Endothelial cell of umbilical vein (primary cell): ENCODE measurements around the gene AP5Z1. TPM values are rescaled to one million over a fixed set of nuclear protein-coding genes. Genes with fewer than 3 reads are reported as not detected.

ENCODE experiments used
- BruUV-seq: library from RNA; stranded (reverse); fragments of 400-500 nt; replicated peaks from 2 replicates; lab custom pipeline; 2021; lab: Mats Ljungman, UMichigan
- CTCF ChIA-PET: fragments of 300-600, 350-600 bp; sonication (Branson Sonifier 250); formaldehyde crosslinking; loops from one replicate; lab custom pipeline; 2021; ENCODE audit warnings: antibody characterized with exemption, inconsistent platforms; lab: Charles Lee
- POLR2A ChIA-PET: fragments of 300-600, 350-600 bp; sonication (Branson Sonifier 250); formaldehyde crosslinking; loops from one replicate; lab custom pipeline; 2021; ENCODE audit warnings: antibody characterized with exemption, inconsistent platforms; lab: Charles Lee
- DNase-seq: peaks from one replicate; pipeline ENCODE4 v3.0.0-alpha.2; 2011; ENCODE audit warnings: low read depth, low spot score
- FAIRE-seq: peaks from 2 replicates; lab custom pipeline; 2011; peaks lifted over from hg19 to GRCh38; lab: Jason Lieb, UNC
- H2AFZ ChIP-seq: 2 replicates; pipeline ENCODE4 v1.6.0; 2012; ENCODE audit warnings: low read depth, low read length, control low read depth, inconsistent platforms
- H3K27ac ChIP-seq: 2 replicates; pipeline ENCODE4 v1.5.1; 2011; ENCODE audit warnings: low read depth, mild to moderate bottlenecking, control low read depth, low read length, moderate library complexity; ENCODE audit not compliant: insufficient read depth
- H3K27me3 ChIP-seq, 2 experiments: 2 replicates each; pipeline versions ENCODE4 v1.6.0 to v1.6.1; 2011; ENCODE audit warnings: low read length in 2 of 2, mixed read lengths in 1 of 2; ENCODE audit not compliant: control insufficient read depth in 2 of 2, insufficient read depth in 2 of 2
- H3K36me3 ChIP-seq, 2 experiments: 2 replicates in 1 of 2; 3 replicates in 1 of 2; pipeline ENCODE4 v1.5.1; 2011; ENCODE audit warnings: low read length in 2 of 2, mild to moderate bottlenecking in 1 of 2, moderate library complexity in 1 of 2; ENCODE audit not compliant: control insufficient read depth in 2 of 2, insufficient read depth in 2 of 2; ENCODE audit errors: extremely low read depth in 1 of 2
- H3K4me1 ChIP-seq: 3 replicates; pipeline ENCODE4 v1.5.1; 2011; ENCODE audit warnings: mild to moderate bottlenecking, low read length; ENCODE audit not compliant: control insufficient read depth, insufficient read depth; ENCODE audit errors: extremely low read depth
- H3K4me2 ChIP-seq: 2 replicates; pipeline ENCODE4 v1.6.1; 2011; ENCODE audit warnings: low read length, control low read depth, mixed read lengths; ENCODE audit not compliant: insufficient read depth
- H3K4me3 ChIP-seq, 3 experiments: fragments of 200-600 bp in 1 of 3; sonication (generic), shearing (Covaris generic) in 1 of 3; replicated peaks in 1 of 3; 2 replicates each; pipeline ENCODE4 v1.5.1; 2011 to 2016; ENCODE audit warnings: control low read depth in 3 of 3, low read length in 3 of 3, mild to moderate bottlenecking in 2 of 3, inconsistent platforms in 1 of 3, low read depth in 1 of 3, moderate library complexity in 1 of 3; ENCODE audit not compliant: insufficient read depth in 1 of 3
- H3K79me2 ChIP-seq: 2 replicates; pipeline ENCODE4 v1.6.0; 2012; ENCODE audit warnings: low read length, inconsistent platforms; ENCODE audit not compliant: control insufficient read depth, insufficient read depth
- H3K9ac ChIP-seq: replicated peaks from 2 replicates; pipeline ENCODE3; 2011; ENCODE audit warnings: low read length, control low read depth; ENCODE audit not compliant: insufficient read depth; ENCODE audit errors: extremely low read depth
- H3K9me1 ChIP-seq: replicated peaks from 3 replicates; pipeline ENCODE4 v1.6.0; 2011; ENCODE audit warnings: mild to moderate bottlenecking, low read length; ENCODE audit not compliant: control insufficient read depth, insufficient read depth; ENCODE audit errors: extremely low read depth
- H3K9me3 ChIP-seq: replicated peaks from 2 replicates; pipeline ENCODE4 v1.5.1; 2012; ENCODE audit warnings: low read length, inconsistent platforms; ENCODE audit not compliant: control insufficient read depth, insufficient read depth
- H4K20me1 ChIP-seq: replicated peaks from 2 replicates; pipeline ENCODE3; 2011; ENCODE audit warnings: mild to moderate bottlenecking, low read length; ENCODE audit not compliant: control insufficient read depth, insufficient read depth; ENCODE audit errors: extremely low read depth
- CTCF ChIP-seq, 2 donors: IDR thresholded peaks; 1 replicate in 1 of 2; 2 replicates in 1 of 2; pipeline ENCODE4 v1.5.1; 2011; ENCODE audit warnings: low read length in 2 of 2, mild to moderate bottlenecking in 2 of 2, moderate library complexity in 2 of 2, control low read depth in 1 of 2, inconsistent platforms in 1 of 2, low read depth in 1 of 2; ENCODE audit not compliant: insufficient read depth in 1 of 2; ENCODE audit errors: extremely low read depth in 1 of 2
- EZH2 ChIP-seq: IDR thresholded peaks from 2 replicates; pipeline ENCODE4 v1.6.1; 2012; ENCODE audit warnings: borderline replicate concordance, low read depth, mild to moderate bottlenecking, moderate library complexity, low read length, inconsistent platforms; ENCODE audit not compliant: severe bottlenecking
- FOS ChIP-seq: IDR thresholded peaks from 2 replicates; pipeline ENCODE4 v1.6.1; 2011; ENCODE audit warnings: mild to moderate bottlenecking, low read length, moderate library complexity, borderline replicate concordance; ENCODE audit not compliant: insufficient read depth
- GATA2 ChIP-seq: IDR thresholded peaks from 2 replicates; pipeline ENCODE4 v1.7.0; 2011; ENCODE audit warnings: low read depth, mild to moderate bottlenecking, moderate library complexity, mixed read lengths, low read length; ENCODE audit not compliant: insufficient read length, insufficient read depth
- MYC ChIP-seq: IDR thresholded peaks from one replicate; pipeline ENCODE4 v1.6.1; 2011; ENCODE audit warnings: mild to moderate bottlenecking, low read depth, low read length
- POLR2A ChIP-seq: IDR thresholded peaks from 2 replicates; pipeline ENCODE4 v1.6.1; 2012; ENCODE audit warnings: low read depth, mild to moderate bottlenecking, control low read depth, low read length
- POLR2AphosphoS5 ChIP-seq: IDR thresholded peaks from 2 replicates; pipeline ENCODE4 v1.6.1; 2012; ENCODE audit warnings: low read depth, mild to moderate bottlenecking, control low read depth, low read length, moderate library complexity; ENCODE audit not compliant: insufficient read depth
- dilution Hi-C: fragments of 300-500 bp; cut with MboI; formaldehyde crosslinking; loops from one replicate; pipeline ENCODE4 v1.15.0; 2019; ENCODE audit warnings: low sequenced_read_pairs; ENCODE audit not compliant: extremely low pct_ligation_motif_present
- intact Hi-C: fragments of 100-400 bp; cut with micrococcal nuclease; formaldehyde crosslinking; loops from one replicate; pipeline ENCODE4 v1.10.0; 2022
- polyA plus RNA-seq, 4 experiments: library from polyadenylated mRNA; depleted of rRNA in 3 of 4; stranded (reverse) in 3 of 4; unstranded in 1 of 4; fragments of >200 nt; gene quantifications; 2 replicates each; pipeline versions ENCODE4 v1.2.1 to v1.2.3, GENCODE V29; 2011 to 2012; ENCODE audit warnings: missing spikeins in 1 of 4
- total RNA-seq: library from RNA; stranded (reverse); gene quantifications from 2 replicates; pipeline ENCODE4 v1.2.3, GENCODE V29; 2021

Gene AP5Z1
- total and polyA plus RNA-seq, 2 donors (not counting 3 experiments of a cell fraction or from before 2014, with no cell fraction given): 53.7 to 58.9 TPM

DNA sequence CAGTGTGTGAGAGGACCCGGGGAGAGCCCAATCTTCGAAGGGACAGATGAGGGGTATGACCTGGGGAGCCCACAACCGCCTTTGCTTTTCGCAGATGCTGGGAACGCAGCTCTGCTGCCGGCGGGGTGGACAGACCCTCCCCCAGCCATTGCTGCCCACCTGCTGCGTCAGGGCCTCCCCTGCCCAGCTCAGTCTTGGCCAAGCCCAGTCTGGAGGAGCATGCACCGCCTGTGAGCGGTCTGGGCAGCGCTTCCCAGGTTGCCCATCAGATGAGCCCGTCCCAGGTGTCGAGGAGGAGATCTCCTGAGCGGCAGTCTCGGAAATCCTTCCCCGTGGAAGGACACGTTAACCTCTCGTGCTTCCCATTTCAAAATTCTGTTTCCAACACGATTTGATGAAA lies 17.3 kb upstream of the AP5Z1 start:
- FAIRE-seq: no peak

More for the DNA sequence above, 17.3 kb upstream of the AP5Z1 start:
- ChIA-PET CTCF (interaction anchor here (1.6 kb wide), 1 partner anchor 17 kb away, joined by 4 read pairs; the partner anchor contains the start of gene AP5Z1), POLR2A (no interaction called here)
- Histone ChIP-seq H4K20me1 (no peaks in the 10 kb centered on the region), H3K9me1 (no peaks in the 10 kb centered on the region), H3K79me2 (peaks cover 4% of the 10 kb centered on the region), H3K36me3 (peaks cover 14 to 49% of the 10 kb centered on the region in 2 experiments), H3K4me3 (no peak overlapping the region), H3K27me3 (no peaks in the 10 kb centered on the region), H3K4me1 (no peaks in the 10 kb centered on the region), H3K9ac (no peak overlapping the region), H2AFZ (no peak overlapping the region), H3K9me3 (no peaks in the 10 kb centered on the region), H3K27ac (no peak overlapping the region), H3K4me2 (no peak overlapping the region)
- dilution Hi-C loops (no loop called here), intact Hi-C loops (no loop called here)
- no TSS peak for BruUV-seq
- TF ChIP-seq MYC: no peak
- TF ChIP-seq FOS: no peak
- no peak for TF ChIP-seq CTCF (IDR thresholded peaks at IDR 0.05; ENCODE audit: extremely low read depth in 1 of 2, insufficient read depth in 1 of 2, low read depth in 1 of 2, low read length in 2 of 2)
- no peak for TF ChIP-seq EZH2
- no peak for TF ChIP-seq POLR2A
- no peak for TF ChIP-seq POLR2AphosphoS5
- TF ChIP-seq GATA2: no peak
- no peak for DNase-seq
